HEK293 (cell line): ENCODE results near the gene RAB3C.

Experiments
- CTCF ChIA-PET: fragments of 350-600 bp; formaldehyde crosslinking; extraction: SDS; loops from one replicate; lab custom pipeline; 2021; ENCODE audit warnings: antibody characterized with exemption; lab: Yijun Ruan, JAX
- POLR2A ChIA-PET: fragments of 300-600 bp; formaldehyde crosslinking; extraction: SDS; loops from one replicate; lab custom pipeline; 2020; ENCODE audit warnings: antibody characterized with exemption, inconsistent platforms; lab: Yijun Ruan, JAX
- H3K27ac ChIP-seq: fragments of 200-500 bp; sonication (Bioruptor generic); 2 replicates; pipeline ENCODE4 v1.5.1; 2014; ENCODE audit warnings: low read depth, low read length, control low read depth, inconsistent platforms; ENCODE audit errors: extremely low read depth
- H3K36me3 ChIP-seq, 2 experiments: fragments of 200-500 bp in 1 of 2; sonication (Bioruptor generic) in 1 of 2; 1 replicate in 1 of 2; 2 replicates in 1 of 2; pipeline ENCODE4 v1.5.1; 2014 to 2017; ENCODE audit warnings: inconsistent platforms in 2 of 2, low read length in 2 of 2; ENCODE audit not compliant: control insufficient read depth in 2 of 2, insufficient read depth in 1 of 2
- H3K4me1 ChIP-seq: fragments of 200-500 bp; sonication (Bioruptor generic); 2 replicates; pipeline ENCODE4 v1.5.1; 2014; ENCODE audit warnings: mild to moderate bottlenecking, low read length, inconsistent platforms; ENCODE audit not compliant: control insufficient read depth, insufficient read depth
- H3K4me3 ChIP-seq: 2 replicates; pipeline ENCODE4 v1.5.1; 2011; ENCODE audit warnings: low read depth, mild to moderate bottlenecking, control low read depth, low read length, moderate library complexity
- H3K9me3 ChIP-seq: fragments of 200-500 bp; sonication (Bioruptor generic); 2 replicates; pipeline ENCODE4 v1.5.1; 2014; ENCODE audit warnings: low read depth, low read length, inconsistent platforms; ENCODE audit not compliant: control insufficient read depth, insufficient read depth
- SETDB1 ChIP-seq: IDR thresholded peaks from one replicate; pipeline ENCODE4 v1.6.1; 2017; ENCODE audit warnings: mild to moderate bottlenecking, low read length, moderate library complexity, mixed read lengths; ENCODE audit not compliant: insufficient read length
- ZBTB7A ChIP-seq: fragments of 450-650 bp; formaldehyde crosslinking; IDR thresholded peaks from 2 replicates; pipeline ENCODE4 v1.5.1; 2016; ENCODE audit warnings: low read depth, missing biosample characterization, missing genetic modification characterization
- ZIC2 ChIP-seq: fragments of 450-650 bp; formaldehyde crosslinking; IDR thresholded peaks from 2 replicates; pipeline ENCODE4 v1.5.1; 2016; ENCODE audit warnings: missing biosample characterization, missing genetic modification characterization
- ZNF175 ChIP-seq: fragments of 450-650 bp; formaldehyde crosslinking; IDR thresholded peaks from 2 replicates; pipeline ENCODE4 v1.5.1; 2016; ENCODE audit warnings: missing biosample characterization, missing genetic modification characterization
- ZNF302 ChIP-seq: fragments of 450-650 bp; formaldehyde crosslinking; IDR thresholded peaks from 2 replicates; pipeline ENCODE4 v1.5.1; 2016; ENCODE audit warnings: missing biosample characterization, missing genetic modification characterization, low read depth
- ZNF433 ChIP-seq: fragments of 450-650 bp; formaldehyde crosslinking; IDR thresholded peaks from 2 replicates; pipeline ENCODE4 v1.5.1; 2016; ENCODE audit warnings: missing biosample characterization, missing genetic modification characterization, low read depth
- ZNF510 ChIP-seq: fragments of 450-650 bp; formaldehyde crosslinking; IDR thresholded peaks from 2 replicates; pipeline ENCODE4 v1.5.1; 2018; ENCODE audit warnings: mild to moderate bottlenecking, missing genetic modification characterization, missing biosample characterization; ENCODE audit not compliant: insufficient replicate concordance
- TF ChIP-seq, protein P1 (sequence below): fragments of 450-650 bp; formaldehyde crosslinking; IDR thresholded peaks from 2 replicates; pipeline ENCODE4 v1.5.1; 2016; ENCODE audit warnings: missing biosample characterization, missing genetic modification characterization
- TF ChIP-seq, protein P2 (sequence below): fragments of 450-650 bp; formaldehyde crosslinking; IDR thresholded peaks from 2 replicates; pipeline ENCODE4 v1.5.0; 2017; ENCODE audit warnings: missing biosample characterization, missing genetic modification characterization, borderline replicate concordance
- TF ChIP-seq, protein P3 (sequence below): fragments of 450-650 bp; formaldehyde crosslinking; IDR thresholded peaks from 2 replicates; pipeline ENCODE4 v1.5.1; 2016; ENCODE audit warnings: missing biosample characterization, missing genetic modification characterization
- TF ChIP-seq, protein P4 (sequence below): fragments of 450-650 bp; formaldehyde crosslinking; IDR thresholded peaks from 2 replicates; pipeline ENCODE4 v1.5.1; 2016; ENCODE audit warnings: missing biosample characterization, missing genetic modification characterization

RAB3C gene

DNA sequence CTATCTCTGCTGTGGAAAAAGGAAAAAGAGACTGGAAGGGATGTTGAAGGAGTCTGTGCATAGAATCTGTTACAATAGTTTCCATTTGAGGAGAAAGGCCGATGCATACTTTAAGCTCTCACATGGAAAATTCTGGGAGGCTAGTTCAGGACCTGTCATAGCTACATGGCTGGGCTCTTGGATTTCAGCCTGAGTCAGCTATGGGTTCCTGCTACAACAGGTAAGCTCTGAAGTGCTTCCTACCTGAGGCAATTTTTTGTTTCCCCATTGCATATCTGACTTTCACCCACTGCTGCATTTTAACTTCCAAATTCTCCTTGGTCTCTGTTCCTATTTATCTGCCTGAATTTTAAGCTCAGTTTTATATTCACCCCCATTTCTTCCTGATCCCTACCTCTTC is 310.7 kb downstream of the RAB3C start (continued):
- TF ChIP-seq ZNF433 (tag by site-specific recombination) = no peak
- TF ChIP-seq, protein P1, sequence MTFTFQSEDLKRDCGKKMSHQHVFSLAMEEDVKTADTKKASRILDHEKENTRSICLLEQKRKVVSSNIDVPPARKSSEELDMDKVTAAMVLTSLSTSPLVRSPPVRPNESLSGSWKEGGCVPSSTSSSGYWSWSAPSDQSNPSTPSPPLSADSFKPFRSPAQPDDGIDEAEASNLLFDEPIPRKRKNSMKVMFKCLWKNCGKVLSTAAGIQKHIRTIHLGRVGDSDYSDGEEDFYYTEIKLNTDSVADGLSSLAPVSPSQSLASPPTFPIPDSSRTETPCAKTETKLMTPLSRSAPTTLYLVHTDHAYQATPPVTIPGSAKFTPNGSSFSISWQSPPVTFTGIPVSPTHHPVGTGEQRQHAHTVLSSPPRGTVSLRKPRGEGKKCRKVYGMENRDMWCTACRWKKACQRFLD (tag by site-specific recombination) = no peak

DNA sequence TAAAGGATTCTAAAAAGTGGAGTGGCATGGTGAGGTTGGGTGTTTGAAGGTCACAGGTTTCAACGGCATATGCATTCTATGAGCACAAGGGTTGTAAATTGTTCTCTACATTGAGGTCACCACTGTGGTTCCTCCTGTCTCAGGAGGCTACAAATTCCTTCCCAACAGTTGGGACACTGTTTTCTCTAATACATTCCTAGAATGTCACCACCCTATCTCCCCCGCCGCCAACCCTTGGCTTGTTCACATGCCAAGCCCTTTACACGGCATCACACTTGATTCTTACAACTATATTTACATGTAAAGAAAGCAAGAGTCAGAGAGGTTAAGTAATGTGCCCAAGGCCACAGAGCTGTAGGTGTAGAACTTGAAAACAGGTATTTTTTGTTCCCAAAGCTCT is 315.1 kb downstream of the RAB3C start:
- H3K27ac ChIP-seq = no peak overlapping the region
- POLR2A ChIA-PET = no interaction called here
- CTCF ChIA-PET = interaction anchor here (0.6 to 0.9 kb wide), 3 partner anchors 11 to 276 kb away, joined by 3 read pairs; no protein-coding TSS in a partner anchor
- H3K9me3 ChIP-seq = no peaks in the 10 kb centered on the region
- no peak overlapping the region for H3K4me3 ChIP-seq
- TF ChIP-seq ZIC2 (tag by site-specific recombination) = no peak
- TF ChIP-seq SETDB1 = no peak
- no peak for TF ChIP-seq ZNF302 (tag by site-specific recombination)
- TF ChIP-seq ZNF510 (tag by site-specific recombination) = no peak
- TF ChIP-seq, protein P2, sequence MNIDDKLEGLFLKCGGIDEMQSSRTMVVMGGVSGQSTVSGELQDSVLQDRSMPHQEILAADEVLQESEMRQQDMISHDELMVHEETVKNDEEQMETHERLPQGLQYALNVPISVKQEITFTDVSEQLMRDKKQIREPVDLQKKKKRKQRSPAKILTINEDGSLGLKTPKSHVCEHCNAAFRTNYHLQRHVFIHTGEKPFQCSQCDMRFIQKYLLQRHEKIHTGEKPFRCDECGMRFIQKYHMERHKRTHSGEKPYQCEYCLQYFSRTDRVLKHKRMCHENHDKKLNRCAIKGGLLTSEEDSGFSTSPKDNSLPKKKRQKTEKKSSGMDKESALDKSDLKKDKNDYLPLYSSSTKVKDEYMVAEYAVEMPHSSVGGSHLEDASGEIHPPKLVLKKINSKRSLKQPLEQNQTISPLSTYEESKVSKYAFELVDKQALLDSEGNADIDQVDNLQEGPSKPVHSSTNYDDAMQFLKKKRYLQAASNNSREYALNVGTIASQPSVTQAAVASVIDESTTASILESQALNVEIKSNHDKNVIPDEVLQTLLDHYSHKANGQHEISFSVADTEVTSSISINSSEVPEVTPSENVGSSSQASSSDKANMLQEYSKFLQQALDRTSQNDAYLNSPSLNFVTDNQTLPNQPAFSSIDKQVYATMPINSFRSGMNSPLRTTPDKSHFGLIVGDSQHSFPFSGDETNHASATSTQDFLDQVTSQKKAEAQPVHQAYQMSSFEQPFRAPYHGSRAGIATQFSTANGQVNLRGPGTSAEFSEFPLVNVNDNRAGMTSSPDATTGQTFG = no peak
- TF ChIP-seq ZBTB7A (tag by site-specific recombination) = no peak
- no peak for TF ChIP-seq ZNF175 (tag by site-specific recombination)
- no peaks in the 10 kb centered on the region for H3K4me1 ChIP-seq
- H3K36me3 ChIP-seq = no peaks in the 10 kb centered on the region

DNA sequence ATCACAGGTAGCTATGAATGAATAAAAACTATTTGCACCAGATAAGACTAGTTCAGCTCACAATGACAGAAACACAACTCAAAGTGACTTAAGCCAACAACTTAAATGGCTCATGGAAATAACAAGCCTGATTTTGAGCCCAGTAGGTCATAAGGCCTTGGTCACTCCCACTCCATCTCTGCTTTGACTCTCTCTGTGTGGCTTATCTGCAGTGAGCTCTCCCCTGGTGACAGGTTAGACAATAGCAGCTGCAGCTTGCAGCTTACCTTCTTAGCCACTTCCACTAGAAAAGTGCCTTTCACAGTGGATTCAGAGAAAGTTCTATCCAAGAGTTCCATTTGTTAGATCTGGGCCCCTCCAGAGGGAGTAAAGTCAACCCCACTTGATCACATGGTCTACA is 315.7 kb downstream of the RAB3C start:
- Histone ChIP-seq H3K9me3 (no peaks in the 10 kb centered on the region), H3K4me3 (no peak overlapping the region), H3K36me3 (no peaks in the 10 kb centered on the region), H3K4me1 (no peaks in the 10 kb centered on the region), H3K27ac (no peak overlapping the region)
- POLR2A ChIA-PET = no interaction called here
- TF ChIP-seq, protein P3, sequence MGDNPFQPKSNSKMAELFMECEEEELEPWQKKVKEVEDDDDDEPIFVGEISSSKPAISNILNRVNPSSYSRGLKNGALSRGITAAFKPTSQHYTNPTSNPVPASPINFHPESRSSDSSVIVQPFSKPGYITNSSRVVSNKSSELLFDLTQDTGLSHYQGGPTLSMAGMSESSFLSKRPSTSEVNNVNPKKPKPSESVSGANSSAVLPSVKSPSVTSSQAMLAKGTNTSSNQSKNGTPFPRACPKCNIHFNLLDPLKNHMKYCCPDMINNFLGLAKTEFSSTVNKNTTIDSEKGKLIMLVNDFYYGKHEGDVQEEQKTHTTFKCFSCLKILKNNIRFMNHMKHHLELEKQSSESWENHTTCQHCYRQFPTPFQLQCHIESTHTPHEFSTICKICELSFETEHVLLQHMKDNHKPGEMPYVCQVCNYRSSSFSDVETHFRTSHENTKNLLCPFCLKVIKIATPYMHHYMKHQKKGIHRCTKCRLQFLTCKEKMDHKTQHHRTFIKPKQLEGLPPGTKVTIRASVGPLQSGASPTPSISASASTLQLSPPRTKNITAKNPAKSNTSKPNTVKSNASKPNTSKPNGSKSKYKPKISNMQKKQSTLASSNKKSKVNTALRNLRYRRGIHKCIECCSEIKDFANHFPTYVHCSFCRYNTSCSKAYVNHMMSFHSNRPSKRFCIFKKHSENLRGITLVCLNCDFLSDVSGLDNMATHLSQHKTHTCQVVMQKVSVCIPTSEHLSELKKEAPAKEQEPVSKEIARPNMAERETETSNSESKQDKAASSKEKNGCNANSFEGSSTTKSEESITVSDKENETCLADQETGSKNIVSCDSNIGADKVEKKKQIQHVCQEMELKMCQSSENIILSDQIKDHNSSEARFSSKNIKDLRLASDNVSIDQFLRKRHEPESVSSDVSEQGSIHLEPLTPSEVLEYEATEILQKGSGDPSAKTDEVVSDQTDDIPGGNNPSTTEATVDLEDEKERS = no peak
- TF ChIP-seq, protein P4, sequence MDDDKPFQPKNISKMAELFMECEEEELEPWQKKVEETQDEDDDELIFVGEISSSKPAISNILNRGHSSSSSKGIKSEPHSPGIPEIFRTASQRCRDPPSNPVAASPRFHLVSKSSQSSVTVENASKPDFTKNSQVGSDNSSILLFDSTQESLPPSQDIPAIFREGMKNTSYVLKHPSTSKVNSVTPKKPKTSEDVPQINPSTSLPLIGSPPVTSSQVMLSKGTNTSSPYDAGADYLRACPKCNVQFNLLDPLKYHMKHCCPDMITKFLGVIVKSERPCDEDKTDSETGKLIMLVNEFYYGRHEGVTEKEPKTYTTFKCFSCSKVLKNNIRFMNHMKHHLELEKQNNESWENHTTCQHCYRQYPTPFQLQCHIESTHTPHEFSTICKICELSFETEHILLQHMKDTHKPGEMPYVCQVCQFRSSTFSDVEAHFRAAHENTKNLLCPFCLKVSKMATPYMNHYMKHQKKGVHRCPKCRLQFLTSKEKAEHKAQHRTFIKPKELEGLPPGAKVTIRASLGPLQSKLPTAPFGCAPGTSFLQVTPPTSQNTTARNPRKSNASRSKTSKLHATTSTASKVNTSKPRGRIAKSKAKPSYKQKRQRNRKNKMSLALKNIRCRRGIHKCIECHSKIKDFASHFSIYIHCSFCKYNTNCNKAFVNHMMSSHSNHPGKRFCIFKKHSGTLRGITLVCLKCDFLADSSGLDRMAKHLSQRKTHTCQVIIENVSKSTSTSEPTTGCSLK (tag by site-specific recombination) = no peak
- CTCF ChIA-PET = interaction anchor here (0.6 to 0.7 kb wide), 3 partner anchors 206 to 1160 kb away, joined by 3 to 4 read pairs (median 3); no protein-coding TSS in a partner anchor
